ENCODE measurements around the gene EXOC6B.

EXOC6B gene

DNA sequence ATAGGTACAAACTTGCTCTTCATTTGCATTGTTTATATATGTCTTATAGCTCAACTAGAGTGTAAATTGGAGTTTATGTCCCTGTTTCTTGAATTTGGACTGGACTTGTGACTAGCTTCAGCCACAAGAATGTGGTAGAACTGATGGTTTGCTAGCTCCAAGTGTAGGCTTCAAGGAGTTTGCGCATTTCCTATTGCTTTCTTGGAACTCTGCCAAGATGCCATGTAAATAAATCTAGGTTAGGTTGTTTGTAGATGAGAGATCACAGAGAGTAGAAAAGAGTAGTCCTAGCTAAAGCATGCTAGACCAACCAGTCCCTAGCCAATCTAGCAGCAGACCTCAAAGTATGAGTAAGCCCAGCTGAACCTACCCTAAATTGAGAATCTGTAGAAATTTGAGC, 495.2 kb downstream of the EXOC6B start:
- DNase-seq: peak; percentile 9

DNA sequence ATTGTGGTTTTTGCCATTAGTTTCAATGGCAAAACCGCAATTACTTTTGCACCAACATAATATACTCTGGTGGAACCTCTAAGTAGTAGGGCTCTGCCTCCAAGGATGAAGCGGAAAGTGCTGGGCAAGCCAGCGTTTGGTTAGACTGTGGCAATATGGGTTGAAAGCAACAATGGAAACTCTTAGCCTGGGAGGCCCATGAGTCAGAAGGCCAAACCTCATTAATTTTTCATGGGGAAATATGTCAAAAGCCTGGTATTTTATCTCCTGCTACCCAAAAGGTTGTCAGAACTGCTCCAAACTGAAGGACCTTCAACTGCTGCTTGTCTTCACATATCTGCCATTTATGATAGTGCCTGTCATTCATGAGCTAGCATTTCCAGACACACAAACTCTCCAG, 499.1 kb downstream of the EXOC6B start:
- DNase-seq: no peak

DNA sequence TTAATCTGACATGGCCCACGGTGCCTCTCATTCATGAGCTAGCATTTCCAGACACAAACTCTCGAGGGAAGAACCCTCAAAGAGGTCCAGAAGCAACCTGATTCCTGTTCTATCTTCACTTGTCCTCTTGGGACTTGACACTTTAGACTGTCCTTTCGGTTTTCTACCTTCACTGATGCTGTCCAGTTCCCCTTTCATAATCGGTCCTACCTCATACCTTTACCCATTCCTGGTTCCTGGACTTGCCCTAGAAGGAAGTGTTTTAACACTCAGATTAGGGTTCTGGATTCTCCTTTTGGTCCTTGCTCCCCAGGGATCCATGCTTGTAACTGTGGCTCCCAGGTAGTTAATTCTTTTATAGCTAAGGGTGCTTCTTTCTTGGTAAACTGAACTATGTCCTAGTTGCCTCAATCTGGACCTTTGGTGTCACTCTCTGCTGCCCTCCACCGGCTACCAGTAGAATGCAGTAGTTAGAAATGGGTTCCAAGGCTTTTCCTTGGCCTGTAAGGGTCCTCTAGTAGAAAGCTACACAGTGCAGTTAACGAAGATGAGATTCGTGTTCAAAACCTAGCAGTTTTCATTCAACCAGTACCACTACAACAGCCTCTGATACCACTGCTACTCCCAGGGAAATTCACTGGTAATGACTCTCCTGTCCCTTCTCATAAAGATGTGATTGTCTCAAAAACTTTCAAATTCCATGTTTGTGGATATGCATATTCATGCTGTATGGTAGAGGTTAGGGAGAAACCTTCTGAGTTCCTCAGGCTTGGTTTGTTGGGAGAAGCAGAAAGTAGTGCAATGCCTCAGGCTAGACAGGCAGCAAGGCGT, 500.0 kb downstream of the EXOC6B start:
- DNase-seq: no peak

DNA sequence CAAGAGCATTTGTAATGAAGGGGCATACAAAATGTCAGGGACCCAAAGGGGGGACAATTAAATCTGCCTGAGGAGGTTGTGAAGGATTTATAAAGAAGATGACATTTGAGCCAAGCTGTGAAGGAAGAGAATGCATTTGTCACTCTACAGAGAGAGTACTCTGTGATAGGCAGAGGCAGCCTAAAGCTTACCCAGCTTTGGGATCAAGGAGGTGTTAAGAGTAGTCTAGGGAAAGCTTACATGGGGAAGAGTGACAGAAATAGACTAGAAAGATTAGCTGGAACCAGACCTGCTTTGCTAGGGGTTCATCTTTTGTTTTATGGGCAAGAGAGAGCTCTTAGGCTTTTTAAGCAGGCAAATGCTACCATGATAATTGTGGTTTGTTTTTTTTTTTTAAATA, 509.1 kb downstream of the EXOC6B start:
- no peak for DNase-seq

DNA sequence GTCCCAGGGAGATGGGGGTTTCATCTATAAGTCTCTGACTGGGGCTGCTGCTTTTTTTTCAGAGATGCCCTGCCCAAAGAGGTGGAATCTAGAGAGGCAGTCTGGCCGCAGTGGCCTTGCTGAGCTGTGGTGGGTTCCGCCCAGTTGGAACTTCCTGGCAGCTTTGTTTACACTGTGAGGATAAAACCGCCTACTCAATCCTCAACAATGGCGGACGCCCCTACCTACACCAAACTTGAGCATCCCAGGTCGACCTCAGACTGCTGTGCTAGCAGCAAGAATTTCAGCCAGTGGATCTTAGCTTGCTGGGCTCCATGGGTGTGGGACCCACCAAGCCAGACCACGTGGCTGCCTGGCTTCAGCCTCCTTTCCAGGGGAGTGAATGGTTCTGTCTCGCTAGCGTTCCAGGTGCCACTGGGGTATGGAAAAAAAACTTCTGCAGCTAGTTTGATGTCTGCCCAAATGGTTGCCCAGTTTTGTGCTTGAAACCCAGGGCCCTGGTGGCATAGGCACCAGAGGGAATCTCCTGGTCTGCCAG, 525.6 kb downstream of the EXOC6B start:
- no peak for DNase-seq

DNA sequence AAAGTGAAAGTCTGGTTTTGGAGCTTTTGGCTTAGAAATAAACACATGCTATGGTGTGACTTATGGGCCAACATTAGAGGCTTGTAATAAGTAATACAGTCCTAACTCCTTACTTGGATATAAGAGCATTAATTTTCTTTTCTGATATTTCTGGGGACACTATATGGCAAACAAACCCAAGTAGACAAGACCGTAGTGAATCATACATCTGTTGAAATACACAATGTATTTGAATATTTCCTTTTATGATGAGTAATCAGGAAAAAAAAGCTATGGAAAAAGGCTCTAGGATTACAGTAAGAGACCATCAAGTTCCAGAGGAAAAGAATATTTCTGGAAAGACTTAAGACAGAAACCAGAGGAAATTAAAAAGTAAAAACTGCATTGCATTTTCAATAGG, 532.2 kb downstream of the EXOC6B start:
- DNase-seq: no peak

DNA sequence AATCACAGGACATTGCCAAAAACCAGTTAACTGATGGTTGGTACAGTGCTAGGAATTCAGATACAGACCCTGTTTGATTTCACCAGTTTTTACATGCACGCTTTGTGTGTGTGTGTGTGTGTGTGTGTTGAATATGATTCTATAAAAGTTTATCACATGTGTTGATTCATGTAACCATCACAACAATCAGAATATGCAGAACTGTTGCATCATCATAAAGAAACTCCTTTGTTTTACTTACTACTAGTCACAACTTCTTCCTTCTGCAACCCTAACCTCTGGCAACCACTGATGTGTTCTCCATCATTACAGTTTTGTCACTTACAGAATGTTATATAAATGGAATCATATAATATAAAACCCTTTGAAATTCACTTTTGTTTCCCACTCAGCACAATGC, 533.4 kb downstream of the EXOC6B start:
- DNase-seq: no peak

DNA sequence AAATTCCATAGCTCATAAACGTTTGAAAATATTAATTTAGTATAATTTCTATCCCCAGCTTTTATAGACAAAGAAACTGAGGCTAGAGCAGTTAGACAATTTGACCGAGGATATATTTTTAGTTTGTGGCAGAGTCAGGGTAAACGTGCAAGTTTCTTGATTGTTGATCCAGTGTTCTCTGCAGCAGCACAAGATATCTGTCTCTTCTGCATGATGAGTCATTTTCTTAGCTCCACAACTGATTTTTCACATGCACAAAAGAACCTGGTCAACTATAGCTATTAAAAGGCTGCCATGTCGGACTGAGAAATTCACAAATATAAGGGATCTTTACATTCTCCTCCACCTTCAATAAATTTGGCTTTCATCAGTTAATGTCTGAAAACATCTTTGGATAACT, 534.8 kb downstream of the EXOC6B start:
- no peak for DNase-seq

DNA sequence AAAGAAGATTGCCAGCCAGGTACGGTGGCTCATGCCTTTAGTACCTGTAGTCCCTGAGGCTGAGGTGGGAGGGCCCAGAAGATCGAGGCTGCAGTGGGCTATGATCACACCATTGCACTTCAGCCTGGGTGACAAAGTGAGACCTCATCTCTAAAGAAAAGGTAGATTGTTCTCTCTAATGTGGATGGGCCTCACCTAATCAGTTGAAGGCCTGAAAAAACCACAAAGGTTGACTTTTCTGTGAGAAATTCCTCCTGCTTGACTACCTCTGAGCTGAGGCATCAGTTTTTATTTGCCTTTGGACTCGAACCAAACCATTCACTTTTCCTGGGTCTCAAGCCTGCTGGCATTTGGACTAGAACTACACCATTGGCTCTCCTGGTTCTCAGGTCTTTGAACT, 536.1 kb downstream of the EXOC6B start:
- no peak for DNase-seq

DNA sequence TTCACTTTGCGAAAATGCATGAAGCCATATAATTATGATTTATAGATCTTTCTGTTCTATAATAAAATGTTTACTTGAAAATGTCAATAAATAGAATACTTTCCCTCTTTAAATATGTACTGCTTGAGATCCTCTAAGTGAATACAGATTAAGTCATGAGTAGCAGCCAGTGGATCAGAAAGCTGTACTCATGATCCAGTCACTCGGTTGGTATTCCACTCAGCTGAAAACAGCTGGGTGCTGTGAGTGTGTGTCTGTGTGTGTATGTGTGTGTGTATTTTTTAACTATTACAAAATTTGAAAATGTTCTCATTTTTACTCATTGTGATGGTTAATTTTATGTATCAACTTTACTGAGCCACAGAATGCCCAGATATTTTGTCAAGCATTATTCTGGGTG, 536.5 kb downstream of the EXOC6B start:
- DNase-seq: no peak

DNA sequence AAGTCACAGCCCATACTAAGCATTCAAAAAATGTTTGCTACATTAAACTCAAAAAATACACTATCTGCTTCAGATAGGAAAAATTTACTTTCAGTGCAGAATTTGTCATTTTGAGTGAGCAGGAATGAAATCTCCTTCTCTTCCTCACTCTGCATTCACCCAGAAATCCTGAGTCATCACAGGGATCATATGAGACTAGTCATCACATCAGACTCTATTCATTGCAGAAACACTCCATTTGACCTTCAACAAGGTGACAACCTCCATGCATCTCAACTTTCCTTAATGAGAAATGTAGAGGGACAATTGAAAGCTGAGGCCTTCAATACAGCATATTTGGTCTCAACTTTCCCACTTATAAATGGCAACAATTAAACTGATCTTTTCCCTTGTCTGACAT, 547.8 kb downstream of the EXOC6B start:
- DNase-seq: no peak

DNA sequence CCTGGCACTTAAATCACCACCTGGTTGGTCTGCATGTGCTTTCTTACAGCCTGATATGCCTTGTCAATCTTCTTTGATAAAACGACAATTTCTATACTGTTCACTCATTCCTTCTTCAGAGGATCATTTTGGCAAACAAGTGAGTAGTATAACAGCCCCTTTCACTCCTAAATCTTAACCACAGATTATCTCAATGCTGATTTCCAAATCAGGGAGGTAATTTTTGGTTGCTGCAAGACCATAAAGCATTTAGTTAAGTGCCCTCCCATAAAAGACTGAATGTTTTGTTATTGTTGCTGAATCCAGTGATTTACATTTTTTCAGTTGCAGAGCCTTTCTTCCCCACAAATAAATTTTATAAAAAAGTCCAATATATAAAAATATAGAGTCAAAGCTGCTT, 549.0 kb downstream of the EXOC6B start:
- DNase-seq: no peak

DNA sequence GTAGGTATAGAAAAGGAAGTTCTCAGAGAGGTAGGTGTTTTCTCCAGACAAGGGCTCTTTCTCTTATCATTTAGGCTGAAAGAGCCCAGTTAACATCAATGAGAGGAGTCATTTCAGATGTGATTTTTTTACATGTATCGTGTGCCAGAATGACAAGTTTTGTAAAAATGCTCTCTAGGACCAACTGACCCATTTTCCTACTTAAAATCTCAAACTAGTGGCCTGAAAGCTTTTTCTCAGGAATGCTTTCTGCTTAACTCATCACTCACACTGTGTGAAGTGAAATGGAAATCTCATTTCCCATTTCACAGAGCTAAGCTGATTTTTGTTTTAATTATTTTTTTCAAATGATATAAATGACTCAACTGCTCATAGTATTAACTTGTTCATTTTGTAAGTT, 549.5 kb downstream of the EXOC6B start:
- no peak for DNase-seq

DNA sequence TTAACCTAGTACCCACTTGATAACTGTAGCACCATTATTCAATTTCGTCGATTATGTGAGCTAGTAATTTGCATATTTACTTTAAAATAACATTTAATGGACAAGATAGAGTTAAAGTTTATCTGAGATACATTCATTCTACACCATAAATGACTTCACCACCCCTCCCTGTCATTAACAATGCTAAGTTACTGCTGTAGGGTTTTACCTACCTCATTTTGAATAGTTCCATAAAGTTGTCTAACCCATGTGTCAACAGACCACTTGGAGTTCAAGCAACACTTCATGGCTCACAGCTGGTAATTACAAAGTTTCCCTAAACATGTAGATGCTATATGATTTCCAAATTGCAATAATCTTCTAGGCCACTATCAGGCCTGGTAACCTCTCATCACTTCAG, 550.7 kb downstream of the EXOC6B start:
- no peak for DNase-seq

DNA sequence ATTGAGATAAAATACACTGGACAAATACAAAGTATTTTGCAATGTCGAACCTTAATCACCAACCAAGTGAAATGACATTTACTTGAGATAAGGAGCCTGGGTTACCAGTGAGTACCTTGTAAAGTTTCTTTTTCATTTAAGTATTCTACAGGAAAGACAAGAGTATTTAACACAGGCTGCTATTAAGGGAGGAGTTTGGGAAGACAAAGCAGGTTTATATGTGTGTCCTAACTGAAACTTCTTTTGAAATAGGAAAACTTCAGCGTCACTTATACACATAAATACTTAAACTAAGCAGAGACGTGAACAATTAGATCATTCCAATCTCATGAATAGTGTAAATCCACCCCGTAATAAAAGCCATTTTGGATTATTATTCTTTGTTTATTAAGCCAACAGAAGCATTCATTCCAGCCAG, 551.4 kb downstream of the EXOC6B start:
- no peak for DNase-seq

DNA sequence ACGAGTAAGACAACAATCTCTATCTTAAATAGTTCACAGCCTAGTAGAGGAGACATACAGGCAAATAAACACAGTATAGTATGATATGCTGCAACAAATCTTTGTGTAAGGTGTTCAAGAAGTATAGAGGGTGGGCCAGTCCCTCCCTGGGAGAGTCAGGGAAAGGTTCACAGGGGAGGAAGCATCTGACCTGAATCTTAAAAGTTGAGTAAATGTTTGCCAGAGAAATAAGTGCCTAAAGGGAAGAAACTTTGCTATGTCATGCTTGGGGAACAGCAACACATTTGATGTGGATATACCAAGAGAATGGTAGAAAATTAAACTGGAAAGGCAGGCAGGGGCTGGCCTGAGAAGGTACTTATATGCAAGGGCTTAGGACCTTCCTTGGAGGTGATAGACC, 552.4 kb downstream of the EXOC6B start:
- no peak for DNase-seq

DNA sequence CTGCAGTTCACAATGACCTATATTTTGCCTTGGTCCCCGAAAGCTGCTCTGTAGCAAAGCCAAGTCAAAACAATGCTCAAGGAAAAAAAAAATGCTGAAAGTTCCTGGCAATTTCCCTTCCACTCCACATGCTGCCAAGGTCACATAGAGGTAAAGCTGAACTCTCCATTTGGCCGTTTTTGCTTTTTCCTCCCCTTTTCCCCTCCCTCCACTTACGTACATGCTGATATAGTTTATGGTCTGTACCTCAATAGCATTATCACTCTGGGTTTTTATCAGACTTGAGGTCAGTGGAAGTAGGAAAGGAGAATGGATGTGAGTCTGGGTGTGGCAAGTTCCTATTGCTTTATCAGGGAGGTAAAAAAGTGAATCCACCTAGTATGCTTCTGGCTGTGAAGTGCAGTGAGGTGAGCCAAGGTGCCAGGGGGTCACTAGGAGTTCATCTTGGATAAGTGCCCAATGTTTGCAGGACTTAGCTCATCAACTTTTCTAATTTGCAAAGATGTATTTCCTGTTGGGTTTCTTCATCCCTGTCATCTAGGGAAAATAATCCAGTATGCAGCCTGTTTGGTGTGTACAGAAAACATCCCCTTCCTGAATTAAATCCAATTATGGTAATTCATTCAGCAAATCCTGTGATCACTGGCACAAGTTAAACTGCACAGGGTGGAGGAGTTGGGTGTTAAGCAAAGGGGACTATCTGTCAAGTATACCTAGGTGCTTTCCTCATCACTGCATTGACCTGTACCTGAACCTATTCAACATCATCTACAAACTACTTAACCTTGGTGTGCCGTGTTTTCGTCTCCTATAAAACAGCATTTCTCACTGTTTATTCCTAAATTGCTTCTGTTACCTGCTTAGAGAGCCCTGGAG, 553.8 kb downstream of the EXOC6B start:
- no peak for DNase-seq

DNA sequence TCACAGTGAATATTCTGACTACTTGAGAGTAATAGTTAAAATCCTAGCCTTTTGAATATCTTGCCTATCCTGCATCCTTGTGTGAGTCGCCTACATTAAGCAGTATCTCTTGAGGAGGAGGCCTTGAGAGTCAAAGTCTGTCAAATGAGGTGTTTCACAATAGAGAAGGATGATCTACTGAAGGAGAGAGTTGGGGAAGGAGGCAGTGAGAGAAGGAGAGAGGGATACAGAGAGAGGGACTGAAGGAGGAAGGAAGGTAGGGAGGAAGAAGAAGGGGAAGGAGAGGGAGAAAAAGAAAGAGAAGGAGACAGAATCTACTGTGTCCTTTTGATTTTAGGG, 554.6 kb downstream of the EXOC6B start:
- no peak for DNase-seq

DNA sequence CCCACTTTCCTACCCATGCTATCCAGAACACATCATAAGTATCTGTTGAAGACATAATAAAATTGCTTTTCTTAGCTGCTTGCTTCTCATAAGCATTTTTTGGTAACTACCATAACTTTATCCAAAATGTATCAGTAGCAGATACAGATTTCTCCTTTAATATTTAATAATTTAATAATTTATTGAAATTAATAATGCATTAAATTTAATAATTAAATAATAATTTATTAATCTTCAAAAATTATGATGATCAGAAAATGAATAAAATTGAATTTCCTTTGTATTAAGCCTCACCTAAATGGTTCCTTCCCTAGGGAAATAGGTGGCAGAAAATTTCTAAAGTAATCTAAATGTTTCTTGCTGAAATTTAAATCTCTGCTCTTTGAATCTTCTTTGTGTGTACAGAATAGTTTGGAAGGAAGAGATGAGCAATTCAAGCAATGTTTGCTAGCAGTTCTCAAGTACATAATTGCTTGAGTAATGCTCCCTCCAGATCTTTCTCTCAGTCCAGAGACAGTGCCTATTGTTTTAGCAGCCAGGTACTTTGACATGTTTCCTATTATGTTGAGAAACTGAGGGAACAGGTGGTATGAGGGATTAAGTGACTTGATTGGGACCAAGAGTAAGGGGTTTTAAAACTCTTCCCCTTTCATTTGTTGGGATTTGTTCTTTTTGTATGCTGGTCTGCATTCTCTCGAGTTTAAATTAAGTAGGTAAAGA, 555.1 kb downstream of the EXOC6B start:
- no peak for DNase-seq

DNA sequence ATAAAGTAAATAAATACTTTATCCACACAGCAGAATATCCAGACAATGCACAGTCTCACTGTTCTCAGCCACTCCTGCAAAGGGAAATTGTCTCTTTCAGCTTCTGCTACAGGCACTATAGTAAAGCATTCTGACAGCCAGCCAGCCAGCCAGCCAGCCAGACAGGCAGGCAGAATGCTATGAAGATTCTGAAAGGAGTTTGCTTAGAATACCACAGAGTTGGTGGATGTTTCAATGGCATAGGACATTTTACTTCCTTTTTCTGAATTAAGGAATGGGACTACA, 562.1 kb downstream of the EXOC6B start:
- DNase-seq: no peak

DNA sequence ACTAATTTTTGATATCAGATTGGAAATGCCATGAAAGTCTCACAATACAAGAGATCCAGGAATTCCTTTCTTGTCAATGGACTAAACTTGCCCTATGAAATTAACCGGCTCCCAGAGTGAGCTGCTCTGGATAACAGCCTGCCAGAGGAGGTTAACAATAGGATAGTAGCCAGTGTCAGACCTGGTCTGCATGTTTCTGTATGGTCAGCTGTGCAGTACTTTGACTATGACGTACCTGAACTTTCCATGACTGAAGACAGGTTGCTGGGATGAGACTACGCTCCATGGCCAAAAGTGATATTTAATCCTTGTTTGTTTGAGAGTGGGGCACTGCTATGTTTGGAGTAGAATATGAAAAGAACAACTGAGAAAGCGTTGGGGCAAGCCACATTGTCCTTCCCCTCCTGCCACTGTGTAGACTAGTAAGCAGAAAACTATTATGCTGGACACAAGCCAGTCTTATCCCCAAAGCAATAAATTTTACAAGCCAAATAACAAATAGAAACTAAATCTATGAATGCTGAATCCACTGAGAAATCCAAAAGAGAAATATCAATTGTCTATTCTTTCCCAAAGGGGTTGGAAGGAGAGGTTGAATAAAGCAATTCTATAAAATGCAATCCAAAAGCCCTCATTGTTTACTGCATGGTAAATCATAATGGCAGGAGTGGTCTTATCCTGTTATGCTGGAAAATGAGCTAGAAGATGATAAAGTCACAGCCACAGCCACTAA, 562.6 kb downstream of the EXOC6B start:
- no peak for DNase-seq

DNA sequence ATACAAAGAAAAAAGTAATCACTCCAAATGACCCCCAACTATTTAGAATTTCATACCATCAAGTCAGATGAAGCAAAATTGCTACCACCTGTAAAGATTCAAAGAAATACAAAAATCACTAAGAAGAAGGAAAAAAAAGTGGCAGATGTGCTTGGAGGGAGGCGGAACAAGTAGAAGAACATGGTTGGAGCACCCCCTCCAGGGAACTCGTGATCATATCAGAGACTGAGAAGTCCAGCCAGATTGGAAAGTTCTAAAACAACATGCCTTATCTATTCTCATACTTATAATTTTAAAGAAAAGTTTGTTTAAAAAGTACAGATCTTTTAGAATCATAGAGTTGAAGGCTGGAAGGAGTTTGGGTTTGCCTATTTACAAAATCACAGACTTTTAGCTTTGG, 564.8 kb downstream of the EXOC6B start:
- DNase-seq: no peak

DNA sequence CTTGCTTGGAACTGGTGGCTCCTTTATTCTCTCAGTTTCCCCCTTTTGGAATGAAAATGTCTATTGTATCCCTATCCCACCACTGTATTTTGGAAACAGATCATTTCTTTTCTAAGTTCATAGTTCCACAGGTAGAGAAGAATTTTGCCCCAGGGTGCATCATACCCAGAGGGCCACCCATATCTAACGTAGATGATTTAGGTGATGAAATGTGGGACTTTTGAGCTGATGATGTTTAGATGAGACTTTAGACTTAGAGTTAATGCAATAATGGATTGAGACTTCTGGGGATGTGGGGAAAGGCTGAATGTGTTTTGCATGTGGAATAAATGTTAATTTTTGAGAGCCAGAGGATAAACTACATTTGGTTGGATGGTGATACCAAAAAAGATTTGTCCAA, 570.3 kb downstream of the EXOC6B start:
- no peak for DNase-seq

All from NCI-H1417 treated with DMSO at 0.1 percent for 48 hours (cell line).